SK-N-SH (cell line): ENCODE results near the gene ZFHX3. TPM values are rescaled to one million over a fixed set of nuclear protein-coding genes. Genes with fewer than 3 reads are reported as not detected.

Experiments used
- CTCF ChIA-PET: fragments of 300-600, 350-600 bp; formaldehyde crosslinking; extraction: SDS; loops from one replicate; lab custom pipeline; 2021; lab: Yijun Ruan, JAX
- POLR2A ChIA-PET: fragments of 350-600 bp; sonication (Branson Sonifier 250); formaldehyde crosslinking; extraction: SDS; loops from one replicate; lab custom pipeline; 2020; ENCODE audit warnings: antibody characterized with exemption, inconsistent platforms; lab: Yijun Ruan, JAX
- DNase-seq: peaks from one replicate; pipeline ENCODE4 v3.0.0; 2012
- H2AFZ ChIP-seq: fragments of 200-600 bp; sonication (generic); 2 replicates; pipeline ENCODE4 v1.8.1; 2016; ENCODE audit warnings: antibody characterized with exemption, mild to moderate bottlenecking, low read depth
- H3F3A ChIP-seq: fragments of 200-600 bp; sonication (generic); replicated peaks from 2 replicates; pipeline ENCODE3; 2016; ENCODE audit warnings: antibody characterized with exemption, mild to moderate bottlenecking; ENCODE audit not compliant: insufficient read depth
- H3K27ac ChIP-seq, 2 experiments: fragments of 200-500 bp in 1 of 2; fragments of 200-600 bp in 1 of 2; sonication (Bioruptor generic) in 1 of 2; sonication (generic), shearing (Covaris generic) in 1 of 2; 2 replicates each; pipeline versions ENCODE4 v1.5.1 to v1.6.1; 2014 to 2016; ENCODE audit warnings: low read depth in 2 of 2, inconsistent platforms in 1 of 2, low read length in 1 of 2, mild to moderate bottlenecking in 1 of 2, mixed read lengths in 1 of 2
- H3K27me3 ChIP-seq: fragments of 200-600 bp; sonication (generic), shearing (Covaris generic); 2 replicates; pipeline ENCODE4 v1.6.1; 2016; ENCODE audit warnings: mixed run types; ENCODE audit not compliant: insufficient read depth
- H3K36me3 ChIP-seq, 2 experiments: fragments of 200-500 bp in 1 of 2; fragments of 200-600 bp in 1 of 2; sonication (Bioruptor generic) in 1 of 2; sonication (generic) in 1 of 2; replicated peaks in 1 of 2; 2 replicates each; pipeline versions ENCODE3 to v1.5.1; 2014 to 2016; ENCODE audit warnings: low read length in 1 of 2, mild to moderate bottlenecking in 1 of 2; ENCODE audit not compliant: insufficient read depth in 2 of 2, control insufficient read depth in 1 of 2
- H3K4me1 ChIP-seq, 2 experiments: fragments of 200-500 bp in 1 of 2; fragments of 200-600 bp in 1 of 2; sonication (Bioruptor generic) in 1 of 2; sonication (generic), shearing (Covaris generic) in 1 of 2; 2 replicates each; pipeline versions ENCODE4 v1.5.1 to v1.6.1; 2014 to 2016; ENCODE audit warnings: low read depth in 1 of 2, low read length in 1 of 2, mixed run types in 1 of 2; ENCODE audit not compliant: insufficient read depth in 2 of 2, control insufficient read depth in 1 of 2
- H3K4me2 ChIP-seq: fragments of 200-600 bp; sonication (generic), shearing (Covaris generic); 2 replicates; pipeline ENCODE4 v1.6.1; 2017; ENCODE audit warnings: mixed run types
- H3K4me3 ChIP-seq, 2 experiments: fragments of 200-500 bp in 1 of 2; fragments of 200-600 bp in 1 of 2; sonication (Bioruptor generic) in 1 of 2; sonication (generic), shearing (Covaris generic) in 1 of 2; 2 replicates each; pipeline versions ENCODE4 v1.5.1 to v1.8.1; 2014 to 2016; ENCODE audit warnings: low read depth in 2 of 2, inconsistent platforms in 1 of 2, low read length in 1 of 2, mild to moderate bottlenecking in 1 of 2, mixed read lengths in 1 of 2, moderate library complexity in 1 of 2
- H3K79me2 ChIP-seq: fragments of 200-600 bp; sonication (generic); 2 replicates; pipeline ENCODE4 v1.8.1; 2017; ENCODE audit warnings: mild to moderate bottlenecking; ENCODE audit not compliant: insufficient read depth
- H3K9ac ChIP-seq: fragments of 200-600 bp; sonication (generic); 2 replicates; pipeline ENCODE4 v1.6.1; 2017; ENCODE audit warnings: mixed run types
- H3K9me2 ChIP-seq: fragments of 200-600 bp; sonication (generic); 2 replicates; pipeline ENCODE4 v1.6.1; 2017; ENCODE audit warnings: mixed run types
- H3K9me3 ChIP-seq: fragments of 200-600 bp; sonication (generic); 2 replicates; pipeline ENCODE4 v1.6.1; 2017; ENCODE audit warnings: mixed run types, mild to moderate bottlenecking, moderate library complexity
- H4K20me1 ChIP-seq: fragments of 200-600 bp; sonication (generic); 2 replicates; pipeline ENCODE4 v1.6.1; 2017; ENCODE audit warnings: mild to moderate bottlenecking, mixed run types; ENCODE audit not compliant: insufficient read depth
- CHD2 ChIP-seq: fragments of 150-350 bp; IDR thresholded peaks from 2 replicates; pipeline ENCODE4 v1.6.1; 2018; ENCODE audit warnings: low read length; ENCODE audit not compliant: partially characterized antibody
- ELF1 ChIP-seq: IDR thresholded peaks from 2 replicates; pipeline ENCODE4 v1.4.0; 2012
- EP300 ChIP-seq, 2 experiments: IDR thresholded peaks; 2 replicates each; pipeline versions ENCODE4 v1.4.0 to v1.6.1; 2012; ENCODE audit warnings: borderline replicate concordance in 1 of 2, low read depth in 1 of 2, low read length in 1 of 2
- FOXJ3 ChIP-seq: sonication (generic); formaldehyde crosslinking; IDR thresholded peaks from 2 replicates; pipeline ENCODE4 v1.5.1; 2020; ENCODE audit warnings: mild to moderate bottlenecking, missing genetic modification reagents
- FOXM1 ChIP-seq: IDR thresholded peaks from 2 replicates; pipeline ENCODE4 v1.4.0; 2012; ENCODE audit warnings: low read depth, mild to moderate bottlenecking
- GABPA ChIP-seq: IDR thresholded peaks from 2 replicates; pipeline ENCODE4 v1.4.0; 2012; ENCODE audit warnings: low read depth, mild to moderate bottlenecking
- JUND ChIP-seq: IDR thresholded peaks from 2 replicates; pipeline ENCODE4 v1.4.0; 2012
- MXI1 ChIP-seq: IDR thresholded peaks from 2 replicates; pipeline ENCODE4 v1.6.1; 2012; ENCODE audit warnings: mild to moderate bottlenecking, low read depth, low read length, improper control_type of control experiment
- NRF1 ChIP-seq: IDR thresholded peaks from 2 replicates; pipeline ENCODE4 v1.6.1; 2012; ENCODE audit warnings: low read depth, mild to moderate bottlenecking, low read length
- POLR2AphosphoS5 ChIP-seq: IDR thresholded peaks from 2 replicates; pipeline ENCODE4 v1.6.1; 2012; ENCODE audit warnings: low read depth, low read length
- RAD21 ChIP-seq: IDR thresholded peaks from 2 replicates; pipeline ENCODE4 v1.6.1; 2012; ENCODE audit warnings: mild to moderate bottlenecking, low read length
- REST ChIP-seq: IDR thresholded peaks from 2 replicates; pipeline ENCODE4 v1.6.1; 2012; ENCODE audit warnings: mild to moderate bottlenecking, low read depth, low read length, moderate library complexity
- RFX5 ChIP-seq: IDR thresholded peaks from 2 replicates; pipeline ENCODE4 v1.6.1; 2012; ENCODE audit warnings: mild to moderate bottlenecking, improper control_type of control experiment, low read length
- SIN3A ChIP-seq: IDR thresholded peaks from 2 replicates; pipeline ENCODE4 v1.6.1; 2012; ENCODE audit warnings: low read depth, mild to moderate bottlenecking, low read length, moderate library complexity, borderline replicate concordance
- TAF1 ChIP-seq: IDR thresholded peaks from 2 replicates; pipeline ENCODE4 v1.6.1; 2012; ENCODE audit warnings: low read depth, mild to moderate bottlenecking, low read length, moderate library complexity, borderline replicate concordance
- TCF12 ChIP-seq: IDR thresholded peaks from 2 replicates; pipeline ENCODE4 v1.4.0; 2012
- TEAD4 ChIP-seq: IDR thresholded peaks from 2 replicates; pipeline ENCODE4 v1.4.0; 2012; ENCODE audit warnings: mild to moderate bottlenecking, borderline replicate concordance; ENCODE audit not compliant: insufficient read depth
- YY1 ChIP-seq: IDR thresholded peaks from 2 replicates; pipeline ENCODE4 v1.4.0; 2012; ENCODE audit warnings: low read depth, mild to moderate bottlenecking
- ZBTB33 ChIP-seq: IDR thresholded peaks from 2 replicates; pipeline ENCODE4 v1.4.0; 2012; ENCODE audit warnings: low read depth, borderline replicate concordance
- WGBS: methylation state at CpG from one replicate; pipeline ENCODE4 v1.1.6; 2017; ENCODE audit warnings: low lambda C conversion rate; 5-methylcytosine and 5-hydroxymethylcytosine counted together
- polyA plus RNA-seq, 3 experiments: library from polyadenylated mRNA; depleted of rRNA; stranded (reverse); fragments of >200 nt; gene quantifications; 2 replicates each; pipeline ENCODE4 v1.2.3, GENCODE V29; 2012
- TF ChIP-seq, protein P1 (sequence below): fragments of 150-350 bp; IDR thresholded peaks from 2 replicates; pipeline ENCODE4 v1.6.1; 2017; ENCODE audit warnings: antibody characterized with exemption, low read length, low read depth, borderline replicate concordance

ZFHX3 gene
- polyA plus RNA-seq, 1 of the 3 experiments (the other 2 are of a cell fraction) = 2.0 TPM

DNA sequence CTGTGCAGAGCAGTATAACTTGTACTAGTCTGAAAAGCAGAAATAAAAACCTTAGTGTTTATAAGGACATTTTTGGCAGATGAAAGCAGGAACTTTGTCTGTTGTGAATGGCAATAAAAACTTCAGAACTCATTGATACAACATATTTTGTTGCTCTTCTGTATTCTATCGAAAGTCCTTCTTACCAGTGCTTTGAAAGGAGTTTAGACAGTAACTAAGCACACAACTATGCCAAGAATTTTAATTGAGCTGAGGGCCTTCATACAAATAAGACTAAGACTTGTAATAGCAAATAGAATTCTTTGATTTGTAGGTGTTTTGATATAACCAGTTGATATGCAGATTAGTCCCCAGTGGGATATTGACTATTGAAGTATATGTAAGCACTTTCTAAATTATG is 308.4 kb downstream of the ZFHX3 start:
- Histone ChIP-seq H3K27me3 (no peaks in the 10 kb centered on the region), H3K9me3 (no peaks in the 10 kb centered on the region), H3K4me2 (peak overlapping the region; percentile 21; the same call in 1 of the 2 replicates), H4K20me1 (no peaks in the 10 kb centered on the region), H3K79me2 (no peaks in the 10 kb centered on the region; the same call in 1 of the 2 replicates), H3K27ac (no peak overlapping the region; a peak in 1 of 4 replicates), H3K4me3 (no peak overlapping the region), H3K36me3 (no peaks in the 10 kb centered on the region), H3F3A (peaks cover 9% of the 10 kb centered on the region), H3K4me1 (peaks cover 2 to 15% of the 10 kb centered on the region in 2 experiments; a peak in 3 of 4 replicates), H2AFZ (no peak overlapping the region; the same call in 1 of the 2 replicates), H3K9ac (no peak overlapping the region), H3K9me2 (no peaks in the 10 kb centered on the region)
- TF ChIP-seq TEAD4 (peak; percentile 75; the same call in 1 of the 2 replicates), YY1 (no peak), TCF12 (peak; percentile 39; the same call in 1 of the 2 replicates), ZBTB33 (no peak)
- CTCF ChIA-PET = no interaction called here
- DNase-seq = no peak
- WGBS = 52% methylated on average over 1 of the region's 1 CpG
- POLR2A ChIA-PET = no interaction called here

DNA sequence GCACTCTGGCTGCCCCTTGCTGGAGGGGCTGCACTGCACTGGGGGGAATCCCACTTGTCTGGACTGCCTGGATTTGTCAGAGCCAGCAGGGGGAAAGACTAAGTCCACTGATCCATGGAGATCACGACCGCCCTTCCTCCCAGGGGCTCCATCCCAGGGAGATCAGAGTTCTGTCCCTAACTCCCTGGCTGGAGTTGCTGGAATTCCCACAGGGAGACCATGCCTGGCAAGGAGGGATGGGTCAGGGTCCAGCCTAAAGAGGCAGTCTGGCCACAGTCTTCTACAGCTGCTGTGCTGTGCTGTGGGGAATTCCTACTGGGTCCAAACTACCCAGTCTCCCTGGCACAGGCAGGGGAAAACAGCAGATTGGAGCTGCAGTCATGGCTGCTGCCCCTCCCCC is 311.9 kb downstream of the ZFHX3 start:
- no peak for DNase-seq
- Histone ChIP-seq H3K9me3 (no peaks in the 10 kb centered on the region), H3K4me1 (peaks cover 0 to 15% of the 10 kb centered on the region in 2 experiments; a peak in 1 of 4 replicates), H3K4me3 (no peak overlapping the region), H4K20me1 (no peaks in the 10 kb centered on the region), H3K79me2 (peaks cover 4% of the 10 kb centered on the region; the same call in 1 of the 2 replicates), H3K36me3 (no peaks in the 10 kb centered on the region), H3F3A (peaks cover 9% of the 10 kb centered on the region), H3K9ac (no peak overlapping the region), H3K27ac (no peak overlapping the region), H3K27me3 (no peaks in the 10 kb centered on the region), H2AFZ (no peak overlapping the region), H3K9me2 (no peaks in the 10 kb centered on the region), H3K4me2 (no peak overlapping the region)
- ChIA-PET POLR2A (no interaction called here), CTCF (interaction anchor here (1.2 kb wide), 1 partner anchor 11 kb away, joined by 4 read pairs; no protein-coding TSS in a partner anchor)
- no peak for TF ChIP-seq POLR2AphosphoS5
- no peak for TF ChIP-seq GABPA
- no peak for TF ChIP-seq FOXJ3
- no peak for TF ChIP-seq RFX5
- TF ChIP-seq RAD21 = no peak
- no peak for TF ChIP-seq ZBTB33
- no peak for TF ChIP-seq CHD2
- no peak for TF ChIP-seq TAF1
- TF ChIP-seq SIN3A = no peak
- no peak for TF ChIP-seq ELF1
- no peak for TF ChIP-seq REST
- TF ChIP-seq, protein P1, sequence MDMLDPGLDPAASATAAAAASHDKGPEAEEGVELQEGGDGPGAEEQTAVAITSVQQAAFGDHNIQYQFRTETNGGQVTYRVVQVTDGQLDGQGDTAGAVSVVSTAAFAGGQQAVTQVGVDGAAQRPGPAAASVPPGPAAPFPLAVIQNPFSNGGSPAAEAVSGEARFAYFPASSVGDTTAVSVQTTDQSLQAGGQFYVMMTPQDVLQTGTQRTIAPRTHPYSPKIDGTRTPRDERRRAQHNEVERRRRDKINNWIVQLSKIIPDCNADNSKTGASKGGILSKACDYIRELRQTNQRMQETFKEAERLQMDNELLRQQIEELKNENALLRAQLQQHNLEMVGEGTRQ = no peak
- TF ChIP-seq MXI1 = no peak
- no peak for TF ChIP-seq JUND
- no peak for TF ChIP-seq NRF1
- no peak for TF ChIP-seq FOXM1
- no peak for TF ChIP-seq EP300 (IDR thresholded peaks at IDR 0.05; ENCODE audit: borderline replicate concordance in 1 of 2, low read depth in 1 of 2, low read length in 1 of 2)
- 90% methylated on average over 2 of the region's 2 CpGs for WGBS
